GM21576 (cell line): ENCODE data around the gene TRIM34.
"Not testable (repeated sequence)": the region's sequence is repeated elsewhere in the genome, so short reads cannot be mapped to it uniquely, and the experiment has no call there.

ENCODE experiments used
- ATAC-seq: cut with Tn5 transposase; IDR thresholded peaks from one replicate; pipeline ENCODE4 v1.9.1; 2021; ENCODE audit warnings: mild to moderate bottlenecking, moderate library complexity; ENCODE audit not compliant: unreplicated experiment

TRIM34 gene

GRCh38 chr11:5624489-5625279 lies at the start of gene TRIM34:
TRIM34 (plus strand) TSS chr11:5625001; CDS start chr11:5632332, 7,331 bp downstream.
- ATAC-seq: peak; percentile 97

GRCh38 chr11:5575152-5575551 lies 49.6 kb upstream of the TRIM34 start:
- no peak for ATAC-seq

- ATAC-seq: no peak
These were observed 47.7 kb upstream of the TRIM34 start for GRCh38 chr11:5577101-5577500.

GRCh38 chr11:5580577-5580976 lies 44.2 kb upstream of the TRIM34 start, which contains the start of gene OR52B6:
OR52B6 (plus strand) TSS chr11:5580877; CDS start chr11:5580877, 0 bp downstream.
- ATAC-seq: no peak

GRCh38 chr11:5581014-5581413 lies 43.8 kb upstream of the TRIM34 start:
- ATAC-seq: no peak

GRCh38 chr11:5584458-5584857 lies 40.3 kb upstream of the TRIM34 start:
- not testable (repeated sequence) for ATAC-seq

GRCh38 chr11:5589906-5590305 lies 34.9 kb upstream of the TRIM34 start:
- ATAC-seq: not testable (repeated sequence)

GRCh38 chr11:5591613-5592012 lies 33.2 kb upstream of the TRIM34 start:
- no peak for ATAC-seq

GRCh38 chr11:5592615-5593014 lies 32.2 kb upstream of the TRIM34 start:
- no peak for ATAC-seq

GRCh38 chr11:5593146-5593545 lies 31.7 kb upstream of the TRIM34 start:
- ATAC-seq: no peak

- peak; percentile 43 for ATAC-seq
These were observed 28.1 kb upstream of the TRIM34 start, which contains the start of gene TRIM6 for GRCh38 chr11:5596607-5597201. TRIM6 (plus strand) TSS chr11:5596637; CDS start chr11:5596898, 261 bp downstream.

GRCh38 chr11:5597953-5598352 lies 26.8 kb upstream of the TRIM34 start:
- no peak for ATAC-seq

- ATAC-seq: peak; percentile 84
These were observed 24.4 kb upstream of the TRIM34 start for GRCh38 chr11:5600374-5600851.

GRCh38 chr11:5602791-5603190 lies 22.0 kb upstream of the TRIM34 start:
- ATAC-seq: not testable (repeated sequence)

- no peak for ATAC-seq
These were observed 21.5 kb upstream of the TRIM34 start for GRCh38 chr11:5603326-5603725.

- ATAC-seq: no peak
These were observed 19.9 kb upstream of the TRIM34 start for GRCh38 chr11:5604896-5605295.

- no peak for ATAC-seq
These were observed 19.0 kb upstream of the TRIM34 start for GRCh38 chr11:5605849-5606248.

GRCh38 chr11:5608808-5609207 lies 16.0 kb upstream of the TRIM34 start:
- ATAC-seq: no peak

GRCh38 chr11:5610446-5610845 lies 14.4 kb upstream of the TRIM34 start:
- no peak for ATAC-seq

- no peak for ATAC-seq
These were observed 13.2 kb upstream of the TRIM34 start for GRCh38 chr11:5611627-5612026.

- ATAC-seq: no peak
These were observed 6.0 kb upstream of the TRIM34 start for GRCh38 chr11:5618807-5619206.
